NCI-H2107 treated with DMSO at 0.1 percent for 48 hours (cell line): ENCODE results near the gene CCDC54.

Experiments
- DNase-seq: peaks from one replicate; lab custom pipeline; 2025; ENCODE audit not compliant: unreplicated experiment; lab: John Stamatoyannopoulos, UW

CCDC54 gene

GRCh38 chr3:107392549-107393165 is 15.4 kb downstream of the CCDC54 start:
- no peak for DNase-seq

GRCh38 chr3:107394502-107394901 is 17.3 kb downstream of the CCDC54 start:
- no peak for DNase-seq

GRCh38 chr3:107395066-107395465 is 17.8 kb downstream of the CCDC54 start:
- no peak for DNase-seq

GRCh38 chr3:107401301-107401700 is 24.1 kb downstream of the CCDC54 start:
- DNase-seq, result no peak

- no peak for DNase-seq
Measured at GRCh38 chr3:107402214-107402613, 25.0 kb downstream of the CCDC54 start.

- no peak for DNase-seq
Measured at GRCh38 chr3:107404727-107405469, 27.7 kb downstream of the CCDC54 start.

- DNase-seq, result no peak
Measured at GRCh38 chr3:107407355-107407754, 30.1 kb downstream of the CCDC54 start.

- no peak for DNase-seq
Measured at GRCh38 chr3:107408513-107408912, 31.3 kb downstream of the CCDC54 start.

- no peak for DNase-seq
Measured at GRCh38 chr3:107409365-107409764, 32.1 kb downstream of the CCDC54 start.

GRCh38 chr3:107410606-107411005 is 33.4 kb downstream of the CCDC54 start:
- DNase-seq, result no peak

- DNase-seq, result no peak
Measured at GRCh38 chr3:107411056-107411455, 33.8 kb downstream of the CCDC54 start.

GRCh38 chr3:107411779-107412178 is 34.5 kb downstream of the CCDC54 start:
- DNase-seq, result no peak

GRCh38 chr3:107412376-107412775 is 35.1 kb downstream of the CCDC54 start:
- DNase-seq, result no peak

- DNase-seq, result no peak
Measured at GRCh38 chr3:107413264-107413663, 36.0 kb downstream of the CCDC54 start.

- no peak for DNase-seq
Measured at GRCh38 chr3:107414325-107414964, 37.2 kb downstream of the CCDC54 start.

GRCh38 chr3:107416138-107416537 is 38.9 kb downstream of the CCDC54 start:
- DNase-seq, result no peak

- DNase-seq, result no peak
Measured at GRCh38 chr3:107416886-107417285, 39.6 kb downstream of the CCDC54 start.

- DNase-seq, result peak; percentile 59
Measured at GRCh38 chr3:107421170-107421792, 44.0 kb downstream of the CCDC54 start.

GRCh38 chr3:107421881-107422280 is 44.6 kb downstream of the CCDC54 start:
- DNase-seq, result no peak

GRCh38 chr3:107425033-107425432 is 47.8 kb downstream of the CCDC54 start:
- DNase-seq, result no peak

GRCh38 chr3:107426223-107426622 is 49.0 kb downstream of the CCDC54 start:
- no peak for DNase-seq
